Thymus (tissue), 11 donors: ENCODE data around the gene CCDC185. TPM values are rescaled to one million over a fixed set of nuclear protein-coding genes. Genes with fewer than 3 reads are reported as not detected.

ENCODE experiments used
- DNase-seq, 9 donors: peaks; one replicate each; pipeline ENCODE4 v3.0.0-alpha.2; 2013; ENCODE audit warnings: low spot score in 9 of 9, low read depth in 6 of 9, missing footprints in 1 of 9
- H3K27ac ChIP-seq, 2 donors: one replicate each; pipeline ENCODE4 v1.5.1; 2013; ENCODE audit warnings: control low read depth in 1 of 2, low read depth in 1 of 2, low read length in 1 of 2, mild to moderate bottlenecking in 1 of 2, moderate library complexity in 1 of 2
- H3K27me3 ChIP-seq, 2 donors: one replicate each; pipeline ENCODE4 v1.5.1; 2013; ENCODE audit warnings: low read length in 1 of 2; ENCODE audit not compliant: control insufficient read depth in 2 of 2, insufficient read depth in 1 of 2
- H3K36me3 ChIP-seq, 2 donors: one replicate each; pipeline ENCODE4 v1.5.1; 2013; ENCODE audit warnings: low read length in 1 of 2, mild to moderate bottlenecking in 1 of 2, moderate library complexity in 1 of 2; ENCODE audit not compliant: control insufficient read depth in 2 of 2, insufficient read depth in 2 of 2
- H3K4me1 ChIP-seq, 2 donors: one replicate each; pipeline ENCODE4 v1.5.1; 2013; ENCODE audit warnings: low read length in 2 of 2; ENCODE audit not compliant: control insufficient read depth in 2 of 2, insufficient read depth in 2 of 2
- H3K4me3 ChIP-seq, 2 donors: one replicate each; pipeline ENCODE4 v1.5.1; 2013; ENCODE audit warnings: low read length in 2 of 2, control low read depth in 1 of 2, mild to moderate bottlenecking in 1 of 2
- H3K9me3 ChIP-seq, 2 donors: one replicate each; pipeline ENCODE4 v1.5.1; 2013; ENCODE audit warnings: low read length in 1 of 2, mild to moderate bottlenecking in 1 of 2; ENCODE audit not compliant: control insufficient read depth in 2 of 2, insufficient read depth in 1 of 2
- WGBS: extraction: QIAGEN DNeasy Blood & Tissue Kit; methylation state at CpG from one replicate; pipeline ENCODE4 v1.1.7; 2013; 5-methylcytosine and 5-hydroxymethylcytosine counted together
- polyA plus RNA-seq: library from polyadenylated mRNA; stranded (reverse); fragments of 200-250 nt; gene quantifications from one replicate; pipeline ENCODE4 v1.2.3, GENCODE V29; 2013
- total RNA-seq: library from RNA; stranded (reverse); fragments of 120-200 nt; gene quantifications from one replicate; pipeline ENCODE4 v1.2.4, GENCODE V29; 2013
- donor health status: healthy.

Gene CCDC185
- total and polyA plus RNA-seq, 2 donors, result not detected

- H3K4me1 ChIP-seq, result no peaks in the 10 kb centered on the region
- DNase-seq, result no peak
These were observed 12.3 kb downstream of the CCDC185 start for GRCh38 chr1:223405507-223405906.

GRCh38 chr1:223410036-223410435 is 16.8 kb downstream of the CCDC185 start:
- H3K4me3 ChIP-seq, result no peak overlapping the region
- H3K27ac ChIP-seq, result no peak overlapping the region
- no peak for DNase-seq
- no peaks in the 10 kb centered on the region for H3K36me3 ChIP-seq
- H3K9me3 ChIP-seq, result no peaks in the 10 kb centered on the region
- no peaks in the 10 kb centered on the region for H3K4me1 ChIP-seq
- no peaks in the 10 kb centered on the region for H3K27me3 ChIP-seq

More at GRCh38 chr1:223405507-223405906, 12.3 kb downstream of the CCDC185 start:
- 92% methylated on average over 3 of the region's 3 CpGs for WGBS
- no peaks in the 10 kb centered on the region for H3K9me3 ChIP-seq
- H3K27me3 ChIP-seq, result no peaks in the 10 kb centered on the region
- H3K27ac ChIP-seq, result no peak overlapping the region
- no peak overlapping the region for H3K4me3 ChIP-seq
- H3K36me3 ChIP-seq, result no peaks in the 10 kb centered on the region

- WGBS, result 29% methylated on average over 2 of the region's 2 CpGs
- H3K9me3 ChIP-seq, result no peaks in the 10 kb centered on the region
- no peaks in the 10 kb centered on the region for H3K4me1 ChIP-seq
These were observed 18.1 kb downstream of the CCDC185 start for GRCh38 chr1:223411309-223411708.

GRCh38 chr1:223411710-223412109 is 18.5 kb downstream of the CCDC185 start:
- Histone ChIP-seq H3K36me3 (no peaks in the 10 kb centered on the region), H3K4me1 (no peaks in the 10 kb centered on the region), H3K27me3 (peaks cover 0 to 2% of the 10 kb centered on the region in 2 donors), H3K9me3 (no peaks in the 10 kb centered on the region), H3K27ac (no peak overlapping the region), H3K4me3 (no peak overlapping the region)
- DNase-seq, result no peak

More at GRCh38 chr1:223411309-223411708, 18.1 kb downstream of the CCDC185 start:
- Histone ChIP-seq H3K4me3 (no peak overlapping the region), H3K27me3 (peaks cover 0 to 2% of the 10 kb centered on the region in 2 donors), H3K27ac (no peak overlapping the region), H3K36me3 (no peaks in the 10 kb centered on the region)
- no peak for DNase-seq

GRCh38 chr1:223413216-223413615 is 20.0 kb downstream of the CCDC185 start:
- Histone ChIP-seq H3K27me3 (peaks cover 0 to 2% of the 10 kb centered on the region in 2 donors), H3K4me3 (no peak overlapping the region), H3K4me1 (no peaks in the 10 kb centered on the region), H3K9me3 (no peaks in the 10 kb centered on the region), H3K27ac (no peak overlapping the region), H3K36me3 (no peaks in the 10 kb centered on the region)
- DNase-seq, result no peak
- WGBS, result 93% methylated on average over 2 of the region's 2 CpGs

- no peaks in the 10 kb centered on the region for H3K4me1 ChIP-seq
- no peak overlapping the region for H3K4me3 ChIP-seq
- no peaks in the 10 kb centered on the region for H3K9me3 ChIP-seq
- no peak for DNase-seq
- H3K27ac ChIP-seq, result no peak overlapping the region
- H3K36me3 ChIP-seq, result no peaks in the 10 kb centered on the region
- WGBS, result 47% methylated on average over 2 of the region's 2 CpGs
- H3K27me3 ChIP-seq, result peaks cover 0 to 8% of the 10 kb centered on the region in 2 donors
These were observed 24.2 kb downstream of the CCDC185 start for GRCh38 chr1:223417444-223417843.

- H3K27me3 ChIP-seq, result peaks cover 0 to 8% of the 10 kb centered on the region in 2 donors
- WGBS, result 88% methylated on average over 7 of the region's 7 CpGs
- no peaks in the 10 kb centered on the region for H3K4me1 ChIP-seq
- no peak overlapping the region for H3K27ac ChIP-seq
- no peaks in the 10 kb centered on the region for H3K9me3 ChIP-seq
- DNase-seq, result no peak
- H3K36me3 ChIP-seq, result no peaks in the 10 kb centered on the region
- H3K4me3 ChIP-seq, result no peak overlapping the region
These were observed 24.9 kb downstream of the CCDC185 start for GRCh38 chr1:223417903-223418663.

GRCh38 chr1:223419115-223419514 is 25.9 kb downstream of the CCDC185 start:
- H3K4me1 ChIP-seq, result no peaks in the 10 kb centered on the region
- DNase-seq, result no peak
- no peaks in the 10 kb centered on the region for H3K36me3 ChIP-seq
- WGBS, result 97% methylated on average over 8 of the region's 8 CpGs
- H3K4me3 ChIP-seq, result no peak overlapping the region
- peaks cover 0 to 8% of the 10 kb centered on the region in 2 donors for H3K27me3 ChIP-seq
- no peaks in the 10 kb centered on the region for H3K9me3 ChIP-seq
- no peak overlapping the region for H3K27ac ChIP-seq

- no peak overlapping the region for H3K27ac ChIP-seq
- WGBS, result 92% methylated on average over 10 of the region's 10 CpGs
- H3K9me3 ChIP-seq, result no peaks in the 10 kb centered on the region
- no peaks in the 10 kb centered on the region for H3K36me3 ChIP-seq
- DNase-seq, result no peak
- H3K4me1 ChIP-seq, result no peaks in the 10 kb centered on the region
- H3K27me3 ChIP-seq, result peaks cover 0 to 8% of the 10 kb centered on the region in 2 donors
- H3K4me3 ChIP-seq, result no peak overlapping the region
These were observed 26.3 kb downstream of the CCDC185 start for GRCh38 chr1:223419561-223419960.
